Measurements from ENCODE around the gene CSAD. TPM values are rescaled to one million over a fixed set of nuclear protein-coding genes. Genes with fewer than 3 reads are reported as not detected.

Gene CSAD
- total and polyA plus RNA-seq, 2 donors (not counting 1 experiment from before 2014, with no cell fraction given), result 57.0 to 64.6 TPM

DNA sequence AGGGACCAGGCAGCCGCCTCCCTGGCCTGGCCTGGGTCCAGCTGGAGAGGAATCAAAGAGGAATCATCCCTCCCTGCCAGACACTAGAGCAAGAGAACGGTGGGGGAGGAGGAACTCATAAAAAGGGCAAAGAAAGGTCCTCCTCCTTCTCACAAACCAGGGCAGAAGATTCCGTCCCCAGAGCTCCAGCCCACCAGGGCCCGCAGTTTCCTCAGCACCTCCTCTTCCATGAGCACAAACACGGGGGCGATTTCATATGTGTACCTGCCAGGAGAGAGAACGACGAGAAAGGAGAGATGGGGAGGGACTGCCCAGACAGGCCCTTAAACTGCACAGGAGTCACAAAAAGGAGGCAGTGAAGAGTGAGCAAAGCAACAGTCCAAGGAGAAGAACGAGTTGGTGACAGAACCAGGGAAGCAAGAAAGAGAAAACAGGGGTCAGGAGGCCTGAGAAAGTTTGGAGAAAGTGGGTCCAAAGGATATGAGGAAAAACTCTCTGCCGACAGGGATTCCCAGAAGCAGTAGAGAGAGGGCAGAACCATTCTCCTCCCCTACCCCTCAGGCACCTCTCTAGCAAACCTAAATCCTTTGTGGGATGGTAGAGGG is 8.9 kb downstream of the CSAD start:
- no peaks in the 10 kb centered on the region for H3K9me3 Mint-ChIP-seq (ENCODE audit: insufficient read depth)
- no peak for ATAC-seq (ENCODE audit: low read depth)
- intact Hi-C loops (cut with micrococcal nuclease), result no loop called here
- H3K27me3 Mint-ChIP-seq, result no peaks in the 10 kb centered on the region
- Histone ChIP-seq H3K27ac (ENCODE audit: low read length in 2 of 2) (no peak overlapping the region), H3K9ac (ENCODE audit: low read length) (no peak overlapping the region), H2AFZ (ENCODE audit: insufficient read depth, low read depth, low read length, poor library complexity, severe bottlenecking) (no peak overlapping the region), H3K4me3 (ENCODE audit: control extremely low read depth in 1 of 5, extremely low read depth in 1 of 5, insufficient read depth in 1 of 5, low read depth in 2 of 5, low read length in 4 of 5) (no peak overlapping the region), H3K27me3 (replicated peaks in 1 of 4; ENCODE audit: control extremely low read depth in 1 of 4, control insufficient read depth in 3 of 4, insufficient read depth in 4 of 4, low read length in 3 of 4) (no peaks in the 10 kb centered on the region), H3K4me2 (replicated peaks; ENCODE audit: low read depth, low read length, poor library complexity, severe bottlenecking) (no peak overlapping the region), H3K9me3 (ENCODE audit: control extremely low read depth in 1 of 3, control insufficient read depth in 2 of 3, insufficient read depth in 1 of 3, low read length in 2 of 3) (no peaks in the 10 kb centered on the region), H3K4me1 (ENCODE audit: control insufficient read depth in 2 of 2, insufficient read depth in 2 of 2, low read length in 2 of 2) (no peaks in the 10 kb centered on the region), H3K36me3 (replicated peaks in 1 of 2; ENCODE audit: control extremely low read depth in 1 of 2, control insufficient read depth in 1 of 2, extremely low read depth in 1 of 2, insufficient read depth in 2 of 2, low read length in 1 of 2) (peaks cover 0 to 3% of the 10 kb centered on the region in 2 experiments), H3K79me2 (ENCODE audit: control insufficient read depth, insufficient read depth, low read length) (peaks cover 12% of the 10 kb centered on the region), H4K20me1 (ENCODE audit: control insufficient read depth, insufficient read depth, low read length, poor library complexity, severe bottlenecking) (no peaks in the 10 kb centered on the region)
- ChIA-PET POLR2A (no interaction called here), CTCF (interaction anchor here (1.4 to 2.2 kb wide), 3 partner anchors 13 to 26 kb away, joined by 3 to 7 read pairs (median 5); no protein-coding TSS in a partner anchor)
- no peaks in the 10 kb centered on the region for H3K4me1 Mint-ChIP-seq
- no peak for DNase-seq
- no peak overlapping the region for H3K4me3 Mint-ChIP-seq
- 96% methylated on average over 4 of the region's 10 CpGs for WGBS (ENCODE audit: insufficient coverage)
- no peak for TF ChIP-seq EZH2 (IDR thresholded peaks at IDR 0.05; ENCODE audit: borderline replicate concordance, insufficient read depth, low read depth, low read length, poor library complexity, severe bottlenecking)
- TF ChIP-seq, protein P1, sequence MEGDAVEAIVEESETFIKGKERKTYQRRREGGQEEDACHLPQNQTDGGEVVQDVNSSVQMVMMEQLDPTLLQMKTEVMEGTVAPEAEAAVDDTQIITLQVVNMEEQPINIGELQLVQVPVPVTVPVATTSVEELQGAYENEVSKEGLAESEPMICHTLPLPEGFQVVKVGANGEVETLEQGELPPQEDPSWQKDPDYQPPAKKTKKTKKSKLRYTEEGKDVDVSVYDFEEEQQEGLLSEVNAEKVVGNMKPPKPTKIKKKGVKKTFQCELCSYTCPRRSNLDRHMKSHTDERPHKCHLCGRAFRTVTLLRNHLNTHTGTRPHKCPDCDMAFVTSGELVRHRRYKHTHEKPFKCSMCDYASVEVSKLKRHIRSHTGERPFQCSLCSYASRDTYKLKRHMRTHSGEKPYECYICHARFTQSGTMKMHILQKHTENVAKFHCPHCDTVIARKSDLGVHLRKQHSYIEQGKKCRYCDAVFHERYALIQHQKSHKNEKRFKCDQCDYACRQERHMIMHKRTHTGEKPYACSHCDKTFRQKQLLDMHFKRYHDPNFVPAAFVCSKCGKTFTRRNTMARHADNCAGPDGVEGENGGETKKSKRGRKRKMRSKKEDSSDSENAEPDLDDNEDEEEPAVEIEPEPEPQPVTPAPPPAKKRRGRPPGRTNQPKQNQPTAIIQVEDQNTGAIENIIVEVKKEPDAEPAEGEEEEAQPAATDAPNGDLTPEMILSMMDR (IDR thresholded peaks at IDR 0.05), result no peak
- H3K27ac Mint-ChIP-seq, result no peak overlapping the region

DNA sequence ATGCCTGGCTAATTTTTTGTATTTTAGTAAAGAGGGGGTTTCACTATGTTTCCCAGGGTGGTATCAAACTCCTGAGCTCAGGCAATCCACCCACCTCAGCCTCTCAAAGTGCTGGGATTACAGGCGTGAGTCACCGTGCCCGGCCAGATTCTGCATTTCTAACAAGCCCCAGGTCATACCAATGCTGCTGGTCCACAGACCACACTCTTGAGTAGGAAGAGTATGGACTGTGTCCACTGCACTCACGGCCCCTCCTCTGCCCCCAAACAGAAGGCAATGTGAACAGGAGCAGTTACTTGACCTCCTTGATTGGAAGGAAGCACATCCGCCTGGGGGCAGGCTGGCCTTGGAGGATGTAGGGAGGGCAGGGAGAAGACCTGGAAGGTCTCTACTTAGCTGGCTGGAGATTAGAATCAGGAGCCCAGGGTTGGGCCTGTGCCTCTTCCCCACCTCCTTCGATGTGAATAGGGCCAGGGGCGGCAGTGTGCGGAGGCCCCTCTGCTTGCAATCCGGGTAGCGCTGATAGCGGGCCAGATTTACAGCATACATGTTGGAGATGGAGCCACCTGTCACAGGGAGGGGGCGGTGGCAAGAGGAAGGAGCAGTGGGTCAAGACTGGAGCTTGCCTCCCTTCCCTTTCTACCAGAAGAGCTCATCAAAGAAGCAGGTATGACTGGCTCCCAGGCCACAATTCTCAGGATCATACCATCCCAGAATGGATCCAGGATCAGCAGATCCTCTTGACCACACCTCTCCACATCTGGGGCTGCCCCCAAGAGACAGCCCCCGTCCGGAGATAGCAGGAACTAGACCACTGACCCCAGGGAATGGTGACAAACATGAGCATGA is 9.6 kb downstream of the CSAD start:
- peaks cover 0 to 3% of the 10 kb centered on the region in 2 experiments for H3K36me3 ChIP-seq (replicated peaks in 1 of 2; ENCODE audit: control extremely low read depth in 1 of 2, control insufficient read depth in 1 of 2, extremely low read depth in 1 of 2, insufficient read depth in 2 of 2, low read length in 1 of 2)
- Mint-ChIP-seq H3K4me1 (no peaks in the 10 kb centered on the region), H3K9me3 (ENCODE audit: insufficient read depth) (no peaks in the 10 kb centered on the region), H3K27me3 (no peaks in the 10 kb centered on the region), H3K4me3 (no peak overlapping the region), H3K27ac (no peak overlapping the region)
- intact Hi-C loops (cut with micrococcal nuclease), result no loop called here
- H3K27me3 ChIP-seq (replicated peaks in 1 of 4; ENCODE audit: control extremely low read depth in 1 of 4, control insufficient read depth in 3 of 4, insufficient read depth in 4 of 4, low read length in 3 of 4), result no peaks in the 10 kb centered on the region
- ChIA-PET CTCF (interaction anchor here (1.4 to 2.2 kb wide), 3 partner anchors 12 to 27 kb away, joined by 3 to 7 read pairs (median 5); no protein-coding TSS in a partner anchor), POLR2A (interaction anchor here (0.6 kb wide), 1 partner anchor 48 kb away, joined by 7 read pairs; no protein-coding TSS in a partner anchor)
- H3K4me2 ChIP-seq (replicated peaks; ENCODE audit: low read depth, low read length, poor library complexity, severe bottlenecking), result no peak overlapping the region
- H3K9me3 ChIP-seq (ENCODE audit: control extremely low read depth in 1 of 3, control insufficient read depth in 2 of 3, insufficient read depth in 1 of 3, low read length in 2 of 3), result no peaks in the 10 kb centered on the region
- H3K4me3 ChIP-seq (ENCODE audit: control extremely low read depth in 1 of 5, extremely low read depth in 1 of 5, insufficient read depth in 1 of 5, low read depth in 2 of 5, low read length in 4 of 5), result no peak overlapping the region
- no peak for TF ChIP-seq EZH2 (IDR thresholded peaks at IDR 0.05; ENCODE audit: borderline replicate concordance, insufficient read depth, low read depth, low read length, poor library complexity, severe bottlenecking)
- TF ChIP-seq, protein P1 (IDR thresholded peaks at IDR 0.05), result no peak
- no peak overlapping the region for H3K27ac ChIP-seq (ENCODE audit: low read length in 2 of 2)
- no peak for ATAC-seq (ENCODE audit: low read depth)
- WGBS (ENCODE audit: insufficient coverage), result 92% methylated on average over 4 of the region's 14 CpGs
- no peak for DNase-seq
- H3K4me1 ChIP-seq (ENCODE audit: control insufficient read depth in 2 of 2, insufficient read depth in 2 of 2, low read length in 2 of 2), result no peaks in the 10 kb centered on the region
- peaks cover 12% of the 10 kb centered on the region for H3K79me2 ChIP-seq (ENCODE audit: control insufficient read depth, insufficient read depth, low read length)
- no peak overlapping the region for H3K9ac ChIP-seq (ENCODE audit: low read length)
- no peaks in the 10 kb centered on the region for H4K20me1 ChIP-seq (ENCODE audit: control insufficient read depth, insufficient read depth, low read length, poor library complexity, severe bottlenecking)
- H2AFZ ChIP-seq (ENCODE audit: insufficient read depth, low read depth, low read length, poor library complexity, severe bottlenecking), result no peak overlapping the region
